ENCODE results near the gene MGARP.

DNA sequence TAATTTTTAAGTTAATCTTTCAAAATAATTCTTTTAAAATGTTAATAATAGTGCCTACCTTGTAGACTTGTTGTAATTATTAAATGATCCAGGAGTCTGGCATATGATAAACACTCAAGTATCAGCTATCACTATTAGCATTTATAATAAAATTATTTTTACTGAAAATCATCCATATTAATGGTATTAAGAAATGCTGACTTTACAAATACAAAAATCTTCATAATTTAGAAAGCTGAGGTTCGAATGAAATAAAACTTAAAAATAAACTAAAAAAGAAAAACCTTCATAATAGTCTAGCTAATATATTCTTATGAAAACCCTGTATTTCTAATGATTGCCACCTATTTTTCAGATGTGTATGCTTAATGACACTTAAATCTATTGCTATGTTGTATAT, 5.2 kb downstream of the MGARP start:
- TF ChIP-seq, protein P1, sequence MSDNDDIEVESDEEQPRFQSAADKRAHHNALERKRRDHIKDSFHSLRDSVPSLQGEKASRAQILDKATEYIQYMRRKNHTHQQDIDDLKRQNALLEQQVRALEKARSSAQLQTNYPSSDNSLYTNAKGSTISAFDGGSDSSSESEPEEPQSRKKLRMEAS (IDR thresholded peaks at IDR 0.05; ENCODE audit: low read depth): no peak
- TF ChIP-seq, protein P2, sequence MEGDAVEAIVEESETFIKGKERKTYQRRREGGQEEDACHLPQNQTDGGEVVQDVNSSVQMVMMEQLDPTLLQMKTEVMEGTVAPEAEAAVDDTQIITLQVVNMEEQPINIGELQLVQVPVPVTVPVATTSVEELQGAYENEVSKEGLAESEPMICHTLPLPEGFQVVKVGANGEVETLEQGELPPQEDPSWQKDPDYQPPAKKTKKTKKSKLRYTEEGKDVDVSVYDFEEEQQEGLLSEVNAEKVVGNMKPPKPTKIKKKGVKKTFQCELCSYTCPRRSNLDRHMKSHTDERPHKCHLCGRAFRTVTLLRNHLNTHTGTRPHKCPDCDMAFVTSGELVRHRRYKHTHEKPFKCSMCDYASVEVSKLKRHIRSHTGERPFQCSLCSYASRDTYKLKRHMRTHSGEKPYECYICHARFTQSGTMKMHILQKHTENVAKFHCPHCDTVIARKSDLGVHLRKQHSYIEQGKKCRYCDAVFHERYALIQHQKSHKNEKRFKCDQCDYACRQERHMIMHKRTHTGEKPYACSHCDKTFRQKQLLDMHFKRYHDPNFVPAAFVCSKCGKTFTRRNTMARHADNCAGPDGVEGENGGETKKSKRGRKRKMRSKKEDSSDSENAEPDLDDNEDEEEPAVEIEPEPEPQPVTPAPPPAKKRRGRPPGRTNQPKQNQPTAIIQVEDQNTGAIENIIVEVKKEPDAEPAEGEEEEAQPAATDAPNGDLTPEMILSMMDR (IDR thresholded peaks at IDR 0.05): no peak
- TF ChIP-seq, protein P3, sequence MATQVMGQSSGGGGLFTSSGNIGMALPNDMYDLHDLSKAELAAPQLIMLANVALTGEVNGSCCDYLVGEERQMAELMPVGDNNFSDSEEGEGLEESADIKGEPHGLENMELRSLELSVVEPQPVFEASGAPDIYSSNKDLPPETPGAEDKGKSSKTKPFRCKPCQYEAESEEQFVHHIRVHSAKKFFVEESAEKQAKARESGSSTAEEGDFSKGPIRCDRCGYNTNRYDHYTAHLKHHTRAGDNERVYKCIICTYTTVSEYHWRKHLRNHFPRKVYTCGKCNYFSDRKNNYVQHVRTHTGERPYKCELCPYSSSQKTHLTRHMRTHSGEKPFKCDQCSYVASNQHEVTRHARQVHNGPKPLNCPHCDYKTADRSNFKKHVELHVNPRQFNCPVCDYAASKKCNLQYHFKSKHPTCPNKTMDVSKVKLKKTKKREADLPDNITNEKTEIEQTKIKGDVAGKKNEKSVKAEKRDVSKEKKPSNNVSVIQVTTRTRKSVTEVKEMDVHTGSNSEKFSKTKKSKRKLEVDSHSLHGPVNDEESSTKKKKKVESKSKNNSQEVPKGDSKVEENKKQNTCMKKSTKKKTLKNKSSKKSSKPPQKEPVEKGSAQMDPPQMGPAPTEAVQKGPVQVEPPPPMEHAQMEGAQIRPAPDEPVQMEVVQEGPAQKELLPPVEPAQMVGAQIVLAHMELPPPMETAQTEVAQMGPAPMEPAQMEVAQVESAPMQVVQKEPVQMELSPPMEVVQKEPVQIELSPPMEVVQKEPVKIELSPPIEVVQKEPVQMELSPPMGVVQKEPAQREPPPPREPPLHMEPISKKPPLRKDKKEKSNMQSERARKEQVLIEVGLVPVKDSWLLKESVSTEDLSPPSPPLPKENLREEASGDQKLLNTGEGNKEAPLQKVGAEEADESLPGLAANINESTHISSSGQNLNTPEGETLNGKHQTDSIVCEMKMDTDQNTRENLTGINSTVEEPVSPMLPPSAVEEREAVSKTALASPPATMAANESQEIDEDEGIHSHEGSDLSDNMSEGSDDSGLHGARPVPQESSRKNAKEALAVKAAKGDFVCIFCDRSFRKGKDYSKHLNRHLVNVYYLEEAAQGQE (IDR thresholded peaks at IDR 0.05; ENCODE audit: low read depth, low read length): no peak
- TF ChIP-seq RXRA (IDR thresholded peaks at IDR 0.05; ENCODE audit: borderline replicate concordance, low read depth) (no peak), TAF1 (IDR thresholded peaks at IDR 0.05; ENCODE audit: borderline replicate concordance, low read depth, low read length) (no peak)
